HepG2 (cell line): ENCODE measurements around the gene LTV1.
"Not testable (repeated sequence)": the region's sequence is repeated elsewhere in the genome, so short reads cannot be mapped to it uniquely, and the experiment has no call there.

Experiments
- CTCF ChIP-seq: sonication (generic); formaldehyde crosslinking; IDR thresholded peaks from 2 replicates; pipeline ENCODE4 v1.5.0; 2020; ENCODE audit warnings: mild to moderate bottlenecking, missing genetic modification reagents, moderate library complexity
- HNRNPK ChIP-seq: fragments of 200-400 bp; formaldehyde crosslinking; IDR thresholded peaks from 2 replicates; pipeline ENCODE4 v1.6.1; 2018; ENCODE audit warnings: low read length, low read depth, moderate library complexity, mild to moderate bottlenecking; ENCODE audit not compliant: poor library complexity, severe bottlenecking
- MEF2D ChIP-seq: sonication (generic); formaldehyde crosslinking; IDR thresholded peaks from 2 replicates; pipeline ENCODE4 v1.5.1; 2020; ENCODE audit warnings: mild to moderate bottlenecking, missing genetic modification reagents
- ZBTB20 ChIP-seq: sonication (generic); formaldehyde crosslinking; IDR thresholded peaks from 2 replicates; pipeline ENCODE4 v1.8.1; 2023; ENCODE audit warnings: missing genetic modification reagents, low read depth, mild to moderate bottlenecking, borderline replicate concordance
- ZNF335 ChIP-seq: sonication (generic); formaldehyde crosslinking; IDR thresholded peaks from 2 replicates; pipeline ENCODE4 v1.4.0; 2020; ENCODE audit warnings: missing genetic modification reagents
- ZNF850 ChIP-seq: sonication (generic); formaldehyde crosslinking; conservative IDR thresholded peaks from 2 replicates; pipeline ENCODE4 v1.9.0; 2021; ENCODE audit warnings: mild to moderate bottlenecking, missing genetic modification reagents

GRCh38 chr6:143796551-143796950 lies 46.6 kb upstream of the LTV1 start:
- TF ChIP-seq CTCF (CRISPR knock-in tag); ZBTB20 (CRISPR knock-in tag); ZNF850 (CRISPR knock-in tag); MEF2D (CRISPR knock-in tag); ZNF335 (CRISPR knock-in tag); HNRNPK: not testable (repeated sequence)
